Measurements from ENCODE around the gene BCAP29.
"Not testable (repeated sequence)": the region's sequence is repeated elsewhere in the genome, so short reads cannot be mapped to it uniquely, and the experiment has no call there.

BCAP29 gene

DNA sequence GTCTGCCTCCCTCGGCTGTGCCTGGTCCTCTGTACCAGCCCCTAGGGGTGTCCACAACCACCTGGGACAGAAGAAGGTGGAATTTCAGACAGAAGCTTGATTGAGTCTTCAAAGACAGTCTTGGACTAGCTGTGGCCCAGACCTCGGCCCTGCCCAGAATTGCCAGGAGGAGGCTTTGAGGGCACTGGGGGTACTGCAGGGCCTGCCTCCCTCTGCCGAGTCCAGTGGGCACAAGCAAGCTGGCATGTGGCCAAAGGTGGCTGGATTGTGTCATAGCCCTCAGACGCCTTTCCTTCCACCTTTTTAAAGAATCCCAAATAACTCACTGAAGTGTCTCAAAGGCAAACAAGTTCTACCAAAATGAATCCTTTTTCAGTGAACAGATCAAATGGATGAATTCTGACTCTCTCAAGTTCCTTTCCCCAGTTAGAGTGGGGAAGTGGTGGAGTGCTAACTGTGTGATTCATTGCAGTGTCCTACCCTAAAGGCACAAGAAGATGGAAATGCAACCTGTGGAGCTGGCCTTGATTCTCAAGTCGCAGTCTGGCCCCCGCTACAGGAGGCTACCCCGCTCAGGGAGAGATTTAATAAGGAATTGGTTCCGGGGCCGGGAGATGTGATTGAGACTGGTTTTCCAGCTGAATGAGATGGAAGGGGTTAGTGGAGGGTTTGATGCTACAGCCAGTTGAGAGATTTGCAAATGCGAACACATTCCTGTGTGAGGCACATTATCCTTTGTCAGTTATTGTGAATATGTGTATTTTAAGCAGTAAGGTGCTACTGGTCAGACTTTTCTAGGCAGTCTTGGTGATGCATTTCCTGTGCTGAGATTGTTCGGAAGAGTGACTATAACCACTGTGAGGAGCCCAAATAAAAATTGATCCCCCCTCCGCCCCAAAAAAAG lies 51.8 kb downstream of the BCAP29 start:
- H3K36me3 ChIP-seq (ENCODE audit: control insufficient read depth, insufficient read depth, low read length), result no peaks in the 10 kb centered on the region
- no peak overlapping the region for H3K9ac ChIP-seq (ENCODE audit: low read depth, low read length)
- peaks cover 2% of the 10 kb centered on the region for H3K4me1 ChIP-seq (ENCODE audit: control insufficient read depth, insufficient read depth, low read length)
- H3K27me3 ChIP-seq (ENCODE audit: control insufficient read depth, insufficient read depth, low read length), result no peaks in the 10 kb centered on the region
- no peak overlapping the region for H3K4me3 ChIP-seq (ENCODE audit: low read depth, low read length)
- H3K9me3 ChIP-seq (ENCODE audit: control insufficient read depth, insufficient read depth, low read length), result no peaks in the 10 kb centered on the region

DNA sequence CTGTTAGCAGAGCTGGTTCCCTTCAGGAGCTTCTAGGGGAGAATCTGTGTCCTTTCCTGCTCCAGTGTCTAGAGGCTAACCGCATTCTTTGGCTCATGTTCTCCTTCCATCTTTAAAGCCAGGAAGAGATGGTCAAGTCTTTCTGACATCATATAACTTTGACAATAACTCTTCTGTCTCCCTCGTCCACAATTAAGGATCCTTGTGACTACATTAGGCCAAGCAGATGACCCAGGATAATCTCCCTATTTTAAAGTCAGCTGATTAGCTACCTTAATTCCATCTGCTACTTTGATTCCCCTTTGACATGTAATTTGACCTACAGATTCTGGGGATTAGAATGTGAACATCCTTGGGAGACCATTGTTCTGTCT lies 52.4 kb downstream of the BCAP29 start:
- no peak overlapping the region for H3K4me3 ChIP-seq (ENCODE audit: low read depth, low read length)
- H3K27me3 ChIP-seq (ENCODE audit: control insufficient read depth, insufficient read depth, low read length), result no peaks in the 10 kb centered on the region
- no peak overlapping the region for H3K9ac ChIP-seq (ENCODE audit: low read depth, low read length)
- no peaks in the 10 kb centered on the region for H3K36me3 ChIP-seq (ENCODE audit: control insufficient read depth, insufficient read depth, low read length)
- H3K9me3 ChIP-seq (ENCODE audit: control insufficient read depth, insufficient read depth, low read length), result no peaks in the 10 kb centered on the region
- peaks cover 2% of the 10 kb centered on the region for H3K4me1 ChIP-seq (ENCODE audit: control insufficient read depth, insufficient read depth, low read length)

DNA sequence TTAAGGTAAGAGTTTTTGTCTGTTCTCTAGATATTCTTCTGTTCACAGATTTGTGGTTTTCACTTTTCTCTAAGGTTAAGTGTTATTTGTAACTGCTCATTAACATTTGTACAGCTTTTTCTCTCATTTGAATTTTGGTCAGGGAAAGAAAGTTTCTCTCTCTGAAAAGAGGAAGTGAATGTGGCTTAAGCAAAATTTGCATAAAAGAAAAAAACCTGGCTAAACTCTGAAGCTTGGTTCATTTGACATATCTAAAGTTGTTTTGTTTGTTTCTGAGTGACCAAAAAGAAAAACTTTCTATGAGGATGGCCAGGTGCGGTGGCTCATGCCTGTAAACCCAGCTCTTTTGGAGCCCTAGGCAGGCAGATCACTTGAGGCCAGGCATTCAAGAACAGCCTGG lies 58.5 kb downstream of the BCAP29 start:
- Histone ChIP-seq H3K36me3 (ENCODE audit: control insufficient read depth, insufficient read depth, low read length) (no peaks in the 10 kb centered on the region), H3K9me3 (ENCODE audit: control insufficient read depth, insufficient read depth, low read length) (no peaks in the 10 kb centered on the region), H3K9ac (ENCODE audit: low read depth, low read length) (no peak overlapping the region), H3K27me3 (ENCODE audit: control insufficient read depth, insufficient read depth, low read length) (no peaks in the 10 kb centered on the region), H3K4me1 (ENCODE audit: control insufficient read depth, insufficient read depth, low read length) (peaks cover 3% of the 10 kb centered on the region), H3K4me3 (ENCODE audit: low read depth, low read length) (no peak overlapping the region)

DNA sequence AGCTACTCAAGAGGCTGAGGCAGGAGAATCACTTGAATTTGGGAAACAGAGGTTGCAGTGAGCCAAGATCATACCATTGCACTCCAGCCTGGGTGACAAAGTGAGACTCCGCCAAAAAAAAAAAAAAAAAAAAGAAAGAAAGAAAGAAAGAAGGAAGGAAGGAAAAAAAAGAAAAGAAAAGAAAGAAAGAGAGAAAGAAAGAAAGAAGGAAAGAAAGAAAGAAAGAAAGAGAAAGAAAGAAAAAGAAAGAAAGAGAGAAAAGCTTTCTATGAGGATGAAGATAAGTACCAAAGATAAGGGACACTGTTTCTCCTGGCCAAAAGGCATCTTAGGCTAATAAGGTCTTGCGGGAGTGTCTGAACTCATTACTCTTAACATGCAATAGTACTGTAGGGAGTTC lies 59.0 kb downstream of the BCAP29 start:
- H3K4me3 ChIP-seq (ENCODE audit: low read depth, low read length); H3K4me1 ChIP-seq (ENCODE audit: control insufficient read depth, insufficient read depth, low read length); H3K9ac ChIP-seq (ENCODE audit: low read depth, low read length); H3K27me3 ChIP-seq (ENCODE audit: control insufficient read depth, insufficient read depth, low read length); H3K9me3 ChIP-seq (ENCODE audit: control insufficient read depth, insufficient read depth, low read length); H3K36me3 ChIP-seq (ENCODE audit: control insufficient read depth, insufficient read depth, low read length): not testable (repeated sequence)

DNA sequence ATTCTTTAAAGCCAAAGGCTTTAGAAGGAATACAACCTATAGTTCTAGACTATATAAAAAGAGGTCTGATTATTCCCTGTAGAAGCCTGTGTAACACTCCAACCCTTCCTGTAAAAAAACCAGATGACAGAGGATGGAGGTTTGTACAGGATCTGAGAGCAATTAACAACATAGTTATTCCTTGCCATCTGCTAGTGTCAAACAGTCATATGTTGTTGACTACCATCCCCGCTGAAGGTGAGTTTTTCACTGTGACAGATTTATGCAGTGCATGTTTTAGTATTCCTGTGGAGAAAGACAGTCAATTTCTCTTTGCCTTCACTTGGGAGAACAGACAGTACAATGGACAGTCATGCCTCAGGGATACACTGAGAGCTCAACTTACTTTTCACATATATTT lies 61.6 kb downstream of the BCAP29 start:
- H3K27me3 ChIP-seq (ENCODE audit: control insufficient read depth, insufficient read depth, low read length), result no peaks in the 10 kb centered on the region
- no peak overlapping the region for H3K4me3 ChIP-seq (ENCODE audit: low read depth, low read length)
- no peaks in the 10 kb centered on the region for H3K36me3 ChIP-seq (ENCODE audit: control insufficient read depth, insufficient read depth, low read length)
- no peak overlapping the region for H3K9ac ChIP-seq (ENCODE audit: low read depth, low read length)
- peaks cover 3% of the 10 kb centered on the region for H3K4me1 ChIP-seq (ENCODE audit: control insufficient read depth, insufficient read depth, low read length)
- H3K9me3 ChIP-seq (ENCODE audit: control insufficient read depth, insufficient read depth, low read length), result no peaks in the 10 kb centered on the region

DNA sequence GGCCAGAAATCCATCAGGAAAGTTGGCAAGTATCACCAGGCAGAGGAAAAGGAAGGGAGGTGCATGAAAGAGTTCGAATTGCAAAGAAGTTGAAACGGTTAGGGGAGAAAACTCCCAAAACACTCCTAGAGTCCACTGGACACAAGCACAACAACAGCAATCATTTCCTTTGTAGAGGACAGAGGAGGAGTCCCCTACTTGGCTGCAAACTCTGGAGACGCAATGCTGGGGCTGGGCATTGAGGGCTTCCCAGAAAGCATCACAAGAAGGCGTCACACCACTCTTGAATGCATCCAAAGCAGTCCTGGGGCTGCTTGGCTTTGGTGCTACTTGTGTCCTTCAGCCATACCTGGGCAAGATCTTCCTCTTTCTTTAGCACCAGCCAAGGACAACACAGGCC lies 62.5 kb downstream of the BCAP29 start:
- Histone ChIP-seq H3K36me3 (ENCODE audit: control insufficient read depth, insufficient read depth, low read length) (no peaks in the 10 kb centered on the region), H3K9me3 (ENCODE audit: control insufficient read depth, insufficient read depth, low read length) (no peaks in the 10 kb centered on the region), H3K27me3 (ENCODE audit: control insufficient read depth, insufficient read depth, low read length) (no peaks in the 10 kb centered on the region), H3K4me1 (ENCODE audit: control insufficient read depth, insufficient read depth, low read length) (peaks cover 3% of the 10 kb centered on the region), H3K4me3 (ENCODE audit: low read depth, low read length) (no peak overlapping the region), H3K9ac (ENCODE audit: low read depth, low read length) (no peak overlapping the region)

DNA sequence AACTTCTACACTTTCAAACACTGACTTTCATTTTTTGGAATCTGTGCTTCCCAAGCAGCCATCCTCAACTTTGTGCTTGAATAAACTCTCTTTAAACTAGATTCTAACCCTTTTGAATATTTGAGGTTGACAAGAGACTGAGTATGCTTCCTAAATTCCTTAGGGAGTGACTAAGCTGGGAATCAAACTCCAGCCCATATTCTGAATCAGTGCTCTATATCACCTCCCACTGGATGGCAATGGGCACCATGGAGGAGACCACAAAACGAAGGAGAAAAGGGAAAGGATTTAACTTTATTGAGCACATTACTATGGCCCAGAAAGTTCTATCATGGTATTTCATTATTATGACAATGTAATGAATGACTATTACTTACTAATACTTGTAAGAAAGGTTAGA lies 63.4 kb downstream of the BCAP29 start:
- no peaks in the 10 kb centered on the region for H3K36me3 ChIP-seq (ENCODE audit: control insufficient read depth, insufficient read depth, low read length)
- H3K4me1 ChIP-seq (ENCODE audit: control insufficient read depth, insufficient read depth, low read length), result peaks cover 3% of the 10 kb centered on the region
- H3K9me3 ChIP-seq (ENCODE audit: control insufficient read depth, insufficient read depth, low read length), result no peaks in the 10 kb centered on the region
- no peak overlapping the region for H3K9ac ChIP-seq (ENCODE audit: low read depth, low read length)
- H3K4me3 ChIP-seq (ENCODE audit: low read depth, low read length), result no peak overlapping the region
- H3K27me3 ChIP-seq (ENCODE audit: control insufficient read depth, insufficient read depth, low read length), result no peaks in the 10 kb centered on the region

DNA sequence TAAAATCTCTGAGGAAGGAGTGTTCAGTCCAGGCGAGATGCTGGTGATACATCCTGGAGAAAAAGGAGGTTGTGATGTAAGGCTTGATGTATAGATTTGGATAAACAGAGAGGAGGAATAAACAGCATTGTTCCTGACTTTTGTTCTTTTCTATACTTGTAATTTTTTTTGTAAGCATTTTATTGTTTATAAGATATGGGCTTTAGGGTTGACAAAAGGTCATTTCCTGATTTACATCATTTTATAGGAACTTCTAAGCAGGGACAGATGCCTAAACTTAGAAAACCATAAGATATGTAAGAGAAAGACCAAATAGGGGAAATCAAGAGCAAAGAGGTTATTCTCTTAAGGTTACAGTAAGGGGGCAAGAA lies 63.9 kb downstream of the BCAP29 start:
- Histone ChIP-seq H3K27me3 (ENCODE audit: control insufficient read depth, insufficient read depth, low read length) (no peaks in the 10 kb centered on the region), H3K36me3 (ENCODE audit: control insufficient read depth, insufficient read depth, low read length) (no peaks in the 10 kb centered on the region), H3K9ac (ENCODE audit: low read depth, low read length) (no peak overlapping the region), H3K9me3 (ENCODE audit: control insufficient read depth, insufficient read depth, low read length) (no peaks in the 10 kb centered on the region), H3K4me1 (ENCODE audit: control insufficient read depth, insufficient read depth, low read length) (no peaks in the 10 kb centered on the region), H3K4me3 (ENCODE audit: low read depth, low read length) (no peak overlapping the region)

DNA sequence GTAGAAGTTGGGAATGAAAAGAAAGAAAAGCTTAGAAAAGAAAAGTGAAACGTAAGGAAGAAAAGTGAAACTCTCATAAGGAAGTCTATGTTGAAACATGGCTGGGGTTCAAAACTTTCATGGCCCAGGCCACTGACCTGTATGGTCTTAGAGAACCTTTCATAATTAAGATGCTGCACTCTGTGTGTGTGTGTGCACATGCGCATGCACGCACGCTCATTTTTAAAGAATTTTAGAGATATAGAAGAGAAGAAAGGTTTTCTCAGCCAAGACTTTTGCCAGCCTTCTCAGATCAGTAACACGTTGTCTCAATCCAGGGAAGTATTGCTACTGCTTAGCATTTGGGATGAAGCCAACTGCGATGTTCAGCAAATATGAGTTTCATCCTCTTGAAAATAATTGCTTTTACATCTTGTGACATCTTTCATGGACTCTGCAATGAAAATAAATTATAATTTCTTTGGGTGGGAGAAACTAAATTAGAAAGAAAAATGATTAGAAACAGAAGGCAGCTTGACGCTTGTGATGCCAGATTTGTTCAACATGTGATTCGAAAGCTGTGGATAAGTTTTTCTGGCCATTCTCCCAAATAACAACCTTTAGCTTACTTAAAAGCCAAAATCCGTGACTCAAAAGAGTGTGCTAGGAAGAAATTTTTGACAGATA lies 64.4 kb downstream of the BCAP29 start:
- Histone ChIP-seq H3K4me1 (ENCODE audit: control insufficient read depth, insufficient read depth, low read length) (no peaks in the 10 kb centered on the region), H3K36me3 (ENCODE audit: control insufficient read depth, insufficient read depth, low read length) (no peaks in the 10 kb centered on the region), H3K9ac (ENCODE audit: low read depth, low read length) (no peak overlapping the region), H3K9me3 (ENCODE audit: control insufficient read depth, insufficient read depth, low read length) (no peaks in the 10 kb centered on the region), H3K27me3 (ENCODE audit: control insufficient read depth, insufficient read depth, low read length) (no peaks in the 10 kb centered on the region), H3K4me3 (ENCODE audit: low read depth, low read length) (no peak overlapping the region)

DNA sequence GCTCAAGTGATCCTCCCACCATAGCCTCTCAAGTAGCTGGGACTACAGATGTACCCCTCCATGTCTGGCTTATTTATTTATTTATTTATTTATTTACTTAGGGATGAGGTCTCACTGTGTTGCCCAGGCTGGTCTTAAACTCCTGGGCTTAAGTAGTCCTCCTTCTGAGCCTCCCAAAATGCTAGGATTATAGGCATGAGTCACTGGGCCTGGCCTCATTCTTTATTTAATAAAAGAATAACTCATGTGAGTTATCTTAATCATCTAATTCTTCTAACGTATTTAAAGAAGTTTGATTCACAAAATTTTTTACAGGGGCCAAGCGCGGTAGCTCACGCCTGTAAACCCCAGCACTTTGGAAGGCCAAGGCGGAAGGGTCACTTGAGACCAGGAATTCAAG lies 72.6 kb downstream of the BCAP29 start:
- Histone ChIP-seq H3K9me3 (ENCODE audit: control insufficient read depth, insufficient read depth, low read length) (no peaks in the 10 kb centered on the region), H3K4me3 (ENCODE audit: low read depth, low read length) (no peak overlapping the region), H3K4me1 (ENCODE audit: control insufficient read depth, insufficient read depth, low read length) (no peaks in the 10 kb centered on the region), H3K27me3 (ENCODE audit: control insufficient read depth, insufficient read depth, low read length) (peaks cover 2% of the 10 kb centered on the region), H3K36me3 (ENCODE audit: control insufficient read depth, insufficient read depth, low read length) (no peaks in the 10 kb centered on the region), H3K9ac (ENCODE audit: low read depth, low read length) (no peak overlapping the region)

DNA sequence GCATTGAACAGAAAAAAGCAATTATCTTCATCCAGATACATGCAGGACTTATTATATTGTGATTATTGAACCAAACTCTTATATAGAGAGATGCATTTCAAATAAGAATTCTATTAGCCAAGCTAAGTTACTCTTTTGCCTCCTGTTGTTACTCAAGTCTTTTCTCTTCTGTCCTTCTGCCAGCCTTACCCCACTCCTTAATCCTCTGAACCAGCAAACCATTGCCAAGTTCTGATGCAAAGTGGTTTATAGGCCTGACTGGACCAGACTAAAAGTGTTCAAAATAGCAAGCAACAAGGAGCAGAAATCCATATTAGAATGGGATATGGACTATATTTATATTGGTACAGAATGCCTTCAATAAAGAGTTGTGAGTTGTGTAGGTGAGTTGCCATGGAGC lies 78.4 kb downstream of the BCAP29 start:
- no peaks in the 10 kb centered on the region for H3K9me3 ChIP-seq (ENCODE audit: control insufficient read depth, insufficient read depth, low read length)
- no peak overlapping the region for H3K4me3 ChIP-seq (ENCODE audit: low read depth, low read length)
- H3K4me1 ChIP-seq (ENCODE audit: control insufficient read depth, insufficient read depth, low read length), result peaks cover 3% of the 10 kb centered on the region
- peaks cover 60% of the 10 kb centered on the region for H3K27me3 ChIP-seq (ENCODE audit: control insufficient read depth, insufficient read depth, low read length)
- no peaks in the 10 kb centered on the region for H3K36me3 ChIP-seq (ENCODE audit: control insufficient read depth, insufficient read depth, low read length)
- H3K9ac ChIP-seq (ENCODE audit: low read depth, low read length), result no peak overlapping the region

DNA sequence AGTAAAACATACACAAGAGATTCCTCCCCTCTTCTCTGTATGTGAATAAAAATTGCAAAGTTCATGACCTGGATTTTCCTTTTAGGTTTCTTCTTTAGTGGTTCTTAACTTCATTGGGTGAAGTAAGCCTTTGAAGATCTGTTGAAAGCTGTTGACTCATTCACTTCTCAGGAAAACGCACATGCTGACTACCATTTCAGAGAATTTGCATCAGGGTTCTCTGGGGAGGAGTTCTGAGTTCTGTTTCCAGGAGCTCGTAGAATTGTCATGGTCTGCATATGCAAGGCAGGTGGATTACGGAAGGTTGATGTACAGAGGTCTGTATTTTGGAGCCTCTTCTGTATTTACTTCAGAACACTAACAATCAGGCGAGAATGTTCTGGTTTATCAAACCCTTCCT lies 79.6 kb downstream of the BCAP29 start:
- H3K4me1 ChIP-seq (ENCODE audit: control insufficient read depth, insufficient read depth, low read length), result peaks cover 3% of the 10 kb centered on the region
- H3K9me3 ChIP-seq (ENCODE audit: control insufficient read depth, insufficient read depth, low read length), result no peaks in the 10 kb centered on the region
- no peak overlapping the region for H3K9ac ChIP-seq (ENCODE audit: low read depth, low read length)
- no peaks in the 10 kb centered on the region for H3K36me3 ChIP-seq (ENCODE audit: control insufficient read depth, insufficient read depth, low read length)
- H3K27me3 ChIP-seq (ENCODE audit: control insufficient read depth, insufficient read depth, low read length), result peaks cover 68% of the 10 kb centered on the region
- no peak overlapping the region for H3K4me3 ChIP-seq (ENCODE audit: low read depth, low read length)

All from iPS-15b (cell line).